Choroid plexus epithelial cell (primary cell): ENCODE measurements around the gene NAPB.

ENCODE experiments used
- DNase-seq: peaks from one replicate; pipeline ENCODE4 v3.0.0-alpha.2; 2010; ENCODE audit warnings: low read depth
- H3K4me3 ChIP-seq: 2 replicates; pipeline ENCODE4 v1.5.1; 2011; ENCODE audit warnings: low read depth, mild to moderate bottlenecking, control low read depth, low read length, moderate library complexity
- CTCF ChIP-seq: conservative IDR thresholded peaks from 2 replicates; pipeline ENCODE4 v1.5.1; 2011; ENCODE audit warnings: low read depth, mild to moderate bottlenecking, control low read depth, inconsistent platforms, low read length, moderate library complexity

NAPB gene

GRCh38 chr20:23369072-23369823 is 52.0 kb downstream of the NAPB start:
- no peak overlapping the region for H3K4me3 ChIP-seq
- no peak for TF ChIP-seq CTCF
- DNase-seq, result no peak

- no peak for TF ChIP-seq CTCF
- DNase-seq, result peak; percentile 39
- H3K4me3 ChIP-seq, result no peak overlapping the region
These were observed 52.8 kb downstream of the NAPB start for GRCh38 chr20:23368316-23369071.

GRCh38 chr20:23367770-23368169 is 53.5 kb downstream of the NAPB start:
- no peak for TF ChIP-seq CTCF
- no peak for DNase-seq
- no peak overlapping the region for H3K4me3 ChIP-seq

- TF ChIP-seq CTCF, result no peak
- no peak overlapping the region for H3K4me3 ChIP-seq
- no peak for DNase-seq
These were observed 54.9 kb downstream of the NAPB start for GRCh38 chr20:23366384-23366783.

GRCh38 chr20:23365390-23366165 is 55.7 kb downstream of the NAPB start:
- no peak for DNase-seq
- no peak overlapping the region for H3K4me3 ChIP-seq
- TF ChIP-seq CTCF, result no peak

- H3K4me3 ChIP-seq, result peak overlapping the region; percentile 82
- no peak for TF ChIP-seq CTCF
- DNase-seq, result no peak
These were observed 58.0 kb downstream of the NAPB start for GRCh38 chr20:23363257-23363649.
